Lung (tissue), 12 donors: ENCODE data around the gene PRPF8. TPM values are rescaled to one million over a fixed set of nuclear protein-coding genes. Genes with fewer than 3 reads are reported as not detected.

Source experiments
- ATAC-seq: fragments of 200-7000 bp; cut with Tn5 transposase; one replicate; pipeline ENCODE4 v1.9.1; 2020; ENCODE audit warnings: moderate number of reproducible peaks; ENCODE audit not compliant: insufficient read depth, low FRiP score
- DNase-seq, 3 donors: peaks; one replicate each; pipeline ENCODE4 v3.0.0-alpha.2; 2013 to 2017
- H3K27ac ChIP-seq, 2 donors: one replicate each; pipeline ENCODE4 v1.5.1; 2013; ENCODE audit warnings: mild to moderate bottlenecking in 2 of 2, moderate library complexity in 2 of 2, control low read depth in 1 of 2, inconsistent platforms in 1 of 2, low read depth in 1 of 2, low read length in 1 of 2
- H3K27me3 ChIP-seq, 3 donors: one replicate each; pipeline ENCODE4 v1.5.1; 2013; ENCODE audit warnings: low read length in 2 of 3; ENCODE audit not compliant: control insufficient read depth in 3 of 3, insufficient read depth in 3 of 3
- H3K36me3 ChIP-seq, 4 donors: one replicate each; pipeline ENCODE4 v1.5.1; 2013; ENCODE audit warnings: low read length in 4 of 4, mild to moderate bottlenecking in 1 of 4, moderate library complexity in 1 of 4; ENCODE audit not compliant: control insufficient read depth in 4 of 4, insufficient read depth in 4 of 4
- H3K4me1 ChIP-seq, 5 donors: one replicate each; pipeline ENCODE4 v1.5.1; 2013; ENCODE audit warnings: low read length in 5 of 5, mild to moderate bottlenecking in 2 of 5, moderate library complexity in 1 of 5; ENCODE audit not compliant: control insufficient read depth in 5 of 5, insufficient read depth in 5 of 5
- H3K4me3 ChIP-seq: one replicate; pipeline ENCODE4 v1.5.1; 2013; ENCODE audit warnings: mild to moderate bottlenecking, control low read depth, moderate library complexity
- H3K9ac ChIP-seq, 2 donors: one replicate each; pipeline ENCODE4 v1.5.1; 2013; ENCODE audit warnings: low read length in 2 of 2, control low read depth in 1 of 2; ENCODE audit not compliant: insufficient read depth in 1 of 2
- H3K9me3 ChIP-seq, 4 donors: one replicate each; pipeline ENCODE4 v1.5.1; 2013; ENCODE audit warnings: low read length in 3 of 4, mild to moderate bottlenecking in 1 of 4, moderate library complexity in 1 of 4; ENCODE audit not compliant: control insufficient read depth in 4 of 4, insufficient read depth in 3 of 4
- CTCF ChIP-seq: IDR thresholded peaks from 2 replicates; pipeline ENCODE4 v1.5.1; 2012; ENCODE audit warnings: mild to moderate bottlenecking; ENCODE audit errors: control extremely low read depth, extremely low read depth
- WGBS, 2 donors: extraction: QIAGEN DNeasy Blood & Tissue Kit; methylation state at CpG; one replicate each; pipeline ENCODE4 v1.1.7; 2013; 5-methylcytosine and 5-hydroxymethylcytosine counted together
- polyA plus RNA-seq, 2 donors: library from polyadenylated mRNA; stranded (reverse); fragments of 200-250 nt; gene quantifications; one replicate each; pipeline ENCODE4 v1.2.1, GENCODE V29; 2013
- total RNA-seq, 2 donors: library from RNA; depleted of rRNA in 1 of 2; stranded (reverse); fragments of >200 nt in 1 of 2; gene quantifications; one replicate each; pipeline ENCODE4 v1.2.1, GENCODE V29; 2014 to 2021
- donor health status: control.
- donor health status: control.
- donor health status: Bipolar disorder and iron deficiency.
- donor health status: healthy.
- donor health status: DM: yes; HTN: yes; CAD: no.

The PRPF8 gene
- total and polyA plus RNA-seq, 4 donors, result 97.2 to 277 (median 161) TPM

- H3K36me3 ChIP-seq, result peaks cover 9 to 25% (median 24%) of the 10 kb centered on the region in 4 donors
- no peak overlapping the region for H3K9ac ChIP-seq
- peaks cover 3 to 40% (median 22%) of the 10 kb centered on the region in 5 donors for H3K4me1 ChIP-seq
- DNase-seq (no peak), ATAC-seq (no peak)
- H3K27me3 ChIP-seq, result no peaks in the 10 kb centered on the region
- peak overlapping the region; percentile 94 to 95 for H3K27ac ChIP-seq
- TF ChIP-seq CTCF, result no peak
- no peaks in the 10 kb centered on the region for H3K9me3 ChIP-seq
- 58 to 78% methylated on average over 10 to 11 of the region's 11 CpGs for WGBS, 2 donors
- no peak overlapping the region for H3K4me3 ChIP-seq
Observed at GRCh38 chr17:1647802-1648171, 36.9 kb downstream of the PRPF8 start.

- Histone ChIP-seq H3K27me3 (no peaks in the 10 kb centered on the region), H3K4me3 (no peak overlapping the region), H3K27ac (peak overlapping the region; percentile 50 to 89), H3K9ac (peak overlapping the region in 1 of 2 donors; percentile 13), H3K36me3 (peaks cover 3 to 12% (median 10%) of the 10 kb centered on the region in 4 donors), H3K4me1 (peaks cover 3 to 40% (median 22%) of the 10 kb centered on the region in 5 donors), H3K9me3 (no peaks in the 10 kb centered on the region)
- ATAC-seq (no peak), DNase-seq (no peak)
- TF ChIP-seq CTCF, result no peak
- WGBS, 2 donors, result 82% methylated on average over 13 of the region's 13 CpGs
Observed at GRCh38 chr17:1646199-1646875, 38.3 kb downstream of the PRPF8 start.

GRCh38 chr17:1645207-1646171 is 39.2 kb downstream of the PRPF8 start, which contains the start of gene SCARF1:
TSS of gene SCARF1 (minus strand) at chr17:1645732. CDS start at chr17:1645697, 35 bp downstream.
- Histone ChIP-seq H3K9ac (peak within 1 kb of the TSS in 1 of 2 donors; percentile 13), H3K4me3 (peak within 1 kb of the TSS; percentile 37), H3K4me1 (peaks cover 3 to 40% (median 22%) of the 10 kb centered on the region in 5 donors), H3K27me3 (no peaks in the 10 kb centered on the region), H3K9me3 (no peaks in the 10 kb centered on the region), H3K36me3 (peaks cover 0 to 3% (median 2%) of the 10 kb centered on the region in 4 donors), H3K27ac (peak within 1 kb of the TSS; percentile 68 to 89)
- 20 to 39% methylated on average over 25 of the region's 25 CpGs for WGBS, 2 donors
- DNase-seq, result peak in 2 of 3 donors; percentile 34 to 59
- no peak for TF ChIP-seq CTCF
- no peak for ATAC-seq
